H9 (cell line): ENCODE results near the gene BPIFB2. TPM values are rescaled to one million over a fixed set of nuclear protein-coding genes. Genes with fewer than 3 reads are reported as not detected.

Experiments
- DNase-seq: peaks from one replicate; pipeline ENCODE4 v3.0.0-alpha.2; 2017
- H2AFZ ChIP-seq: one replicate; pipeline ENCODE4 v1.6.1; 2013; ENCODE audit warnings: mild to moderate bottlenecking, low read length, control low read depth, moderate library complexity
- H2AK5ac ChIP-seq: 2 replicates; pipeline ENCODE4 v1.6.1; 2013; ENCODE audit warnings: low read length, control low read depth, mixed read lengths; ENCODE audit not compliant: insufficient read length
- H2BK120ac ChIP-seq: one replicate; pipeline ENCODE4 v1.6.1; 2013; ENCODE audit warnings: low read depth, mild to moderate bottlenecking, low read length, control low read depth, inconsistent platforms; ENCODE audit not compliant: poor library complexity, severe bottlenecking
- H2BK12ac ChIP-seq: 2 replicates; pipeline ENCODE4 v1.6.1; 2013; ENCODE audit warnings: low read length, control low read depth, mixed read lengths, low read depth; ENCODE audit not compliant: insufficient read length
- H2BK15ac ChIP-seq: 2 replicates; pipeline ENCODE4 v1.6.1; 2013; ENCODE audit warnings: low read depth, low read length, control low read depth
- H2BK20ac ChIP-seq: one replicate; pipeline ENCODE4 v1.6.1; 2013; ENCODE audit warnings: low read depth, mild to moderate bottlenecking, low read length, control low read depth, inconsistent platforms; ENCODE audit not compliant: poor library complexity, severe bottlenecking
- H2BK5ac ChIP-seq: 2 replicates; pipeline ENCODE4 v1.6.1; 2013; ENCODE audit warnings: low read length, control low read depth, mixed read lengths; ENCODE audit not compliant: insufficient read length
- H3K14ac ChIP-seq: 2 replicates; pipeline ENCODE4 v1.6.1; 2013; ENCODE audit warnings: low read length, control low read depth; ENCODE audit not compliant: insufficient read depth
- H3K18ac ChIP-seq: 2 replicates; pipeline ENCODE4 v1.6.1; 2013; ENCODE audit warnings: low read depth, mild to moderate bottlenecking, mixed read lengths, low read length, control low read depth; ENCODE audit not compliant: insufficient read length
- H3K23ac ChIP-seq: 2 replicates; pipeline ENCODE4 v1.6.1; 2013; ENCODE audit warnings: low read length, control low read depth, mixed read lengths, low read depth; ENCODE audit not compliant: insufficient read length
- H3K23me2 ChIP-seq: 2 replicates; pipeline ENCODE4 v1.6.1; 2013; ENCODE audit warnings: low read depth, mild to moderate bottlenecking, mixed read lengths, low read length, control low read depth; ENCODE audit not compliant: insufficient read length, poor library complexity, severe bottlenecking
- H3K27ac ChIP-seq: 2 replicates; pipeline ENCODE4 v1.5.1; 2013; ENCODE audit warnings: low read length, control low read depth, mixed read lengths, low read depth; ENCODE audit not compliant: insufficient read length
- H3K27me3 ChIP-seq: 2 replicates; pipeline ENCODE4 v1.6.1; 2013; ENCODE audit warnings: low read length, control low read depth, inconsistent platforms; ENCODE audit not compliant: insufficient read depth
- H3K4ac ChIP-seq: 2 replicates; pipeline ENCODE4 v1.6.1; 2013; ENCODE audit warnings: low read depth, mild to moderate bottlenecking, control low read depth, inconsistent platforms, low read length, moderate library complexity
- H3K4me1 ChIP-seq: 2 replicates; pipeline ENCODE4 v1.6.1; 2013; ENCODE audit warnings: low read length, control low read depth, inconsistent platforms; ENCODE audit not compliant: insufficient read depth
- H3K4me2 ChIP-seq: 2 replicates; pipeline ENCODE4 v1.6.1; 2013; ENCODE audit warnings: low read length, control low read depth, mixed read lengths; ENCODE audit not compliant: insufficient read length, insufficient read depth
- H3K56ac ChIP-seq: 2 replicates; pipeline ENCODE4 v1.6.1; 2013; ENCODE audit warnings: low read depth, mild to moderate bottlenecking, mixed read lengths, low read length, control low read depth; ENCODE audit not compliant: insufficient read length
- H3K79me1 ChIP-seq: 2 replicates; pipeline ENCODE4 v1.6.1; 2013; ENCODE audit warnings: low read depth, mild to moderate bottlenecking, moderate library complexity, low read length, control low read depth, inconsistent platforms; ENCODE audit not compliant: insufficient read depth, poor library complexity, severe bottlenecking
- H3K79me2 ChIP-seq: 2 replicates; pipeline ENCODE4 v1.6.1; 2013; ENCODE audit warnings: low read length, control low read depth, inconsistent platforms; ENCODE audit not compliant: insufficient read depth
- H3K9ac ChIP-seq: 2 replicates; pipeline ENCODE4 v1.6.1; 2013; ENCODE audit warnings: low read length, control low read depth, mixed read lengths; ENCODE audit not compliant: insufficient read length; ENCODE audit errors: extremely low read depth
- H3K9me3 ChIP-seq: one replicate; pipeline ENCODE4 v1.6.1; 2013; ENCODE audit warnings: low read depth, low read length, inconsistent platforms; ENCODE audit not compliant: control insufficient read depth
- H3T11ph ChIP-seq: one replicate; pipeline ENCODE4 v1.6.1; 2013; ENCODE audit warnings: mild to moderate bottlenecking, low read length, control low read depth, inconsistent platforms
- H4K20me1 ChIP-seq: one replicate; pipeline ENCODE4 v1.6.1; 2013; ENCODE audit not compliant: control insufficient read depth, insufficient read length, insufficient read depth
- H4K5ac ChIP-seq: 2 replicates; pipeline ENCODE4 v1.6.1; 2013; ENCODE audit warnings: low read depth, mild to moderate bottlenecking, mixed read lengths, low read length, control low read depth; ENCODE audit not compliant: insufficient read length
- H4K8ac ChIP-seq: replicated peaks from 2 replicates; pipeline ENCODE4 v1.6.1; 2013; ENCODE audit warnings: low read length, control low read depth, mixed read lengths, low read depth; ENCODE audit not compliant: insufficient read length
- H4K91ac ChIP-seq: 2 replicates; pipeline ENCODE4 v1.6.1; 2013; ENCODE audit warnings: low read depth, mild to moderate bottlenecking, moderate library complexity, mixed read lengths, low read length, control low read depth; ENCODE audit not compliant: insufficient read length
- H3K27ac Mint-ChIP-seq, 3 experiments: 2 replicates in 2 of 3; 3 replicates in 1 of 3; pipeline ENCODE4 v1.8.0; 2020 to 2021; ENCODE audit warnings: mixed read lengths in 3 of 3, mild to moderate bottlenecking in 1 of 3, moderate library complexity in 1 of 3
- H3K27me3 Mint-ChIP-seq: 2 replicates; pipeline ENCODE4 v1.8.0; 2021; ENCODE audit warnings: low read depth, mild to moderate bottlenecking, moderate library complexity, mixed read lengths
- H3K36me3 Mint-ChIP-seq, 3 experiments: 2 replicates in 2 of 3; 3 replicates in 1 of 3; pipeline ENCODE4 v1.8.0; 2020 to 2021; ENCODE audit warnings: low read depth in 3 of 3, mixed read lengths in 3 of 3; ENCODE audit not compliant: insufficient read depth in 1 of 3
- H3K4me1 Mint-ChIP-seq, 2 experiments: 2 replicates each; pipeline ENCODE4 v1.8.0; 2020; ENCODE audit warnings: mixed read lengths in 2 of 2
- H3K4me3 Mint-ChIP-seq, 2 experiments: 2 replicates in 1 of 2; 3 replicates in 1 of 2; pipeline ENCODE4 v1.8.0; 2020 to 2021; ENCODE audit warnings: mild to moderate bottlenecking in 2 of 2, mixed read lengths in 2 of 2, moderate library complexity in 1 of 2
- H3K9me3 Mint-ChIP-seq, 2 experiments: 2 replicates in 1 of 2; 3 replicates in 1 of 2; pipeline ENCODE4 v1.8.0; 2020; ENCODE audit warnings: mild to moderate bottlenecking in 2 of 2, mixed read lengths in 2 of 2, moderate library complexity in 1 of 2
- CTCF ChIP-seq: fragments of 200-600 bp; sonication (generic); conservative IDR thresholded peaks from 3 replicates; pipeline ENCODE4 v1.8.0; 2021; ENCODE audit warnings: antibody characterized with exemption, mild to moderate bottlenecking
- WGBS: extraction: QIAGEN DNeasy Blood & Tissue Kit; methylation state at CpG from one replicate; pipeline ENCODE4 v1.1.7; 2013; ENCODE audit warnings: missing lambda C conversion rate, low lambda C conversion rate, mixed read lengths; ENCODE audit not compliant: insufficient read length; ENCODE audit errors: extremely low coverage; 5-methylcytosine and 5-hydroxymethylcytosine counted together
- total RNA-seq: library from RNA; stranded (reverse); gene quantifications from 2 replicates; pipeline ENCODE4 v1.2.1, GENCODE V29; 2021

Gene BPIFB2
- total RNA-seq, 1 experiment from 2014 or later = not detected

GRCh38 chr20:33010674-33011449, 3.4 kb downstream of the BPIFB2 start:
- no peak overlapping the region for H3K18ac ChIP-seq
- WGBS = no CpG with 5 or more reads among the region's 8 CpGs
- H3T11ph ChIP-seq = no peak overlapping the region
- no peaks in the 10 kb centered on the region for H3K9me3 Mint-ChIP-seq
- H2AFZ ChIP-seq = no peak overlapping the region
- H3K23ac ChIP-seq = no peak overlapping the region
- DNase-seq = no peak
- no peaks in the 10 kb centered on the region for H3K4me1 ChIP-seq
- no peak overlapping the region for H2BK5ac ChIP-seq
- no peak overlapping the region for H3K56ac ChIP-seq
- H3K4me1 Mint-ChIP-seq = peaks cover 20 to 23% of the 10 kb centered on the region in 2 experiments
- no peak overlapping the region for H4K8ac ChIP-seq
- no peak overlapping the region for H2BK15ac ChIP-seq
- no peak overlapping the region for H2BK20ac ChIP-seq
- H3K9me3 ChIP-seq = no peaks in the 10 kb centered on the region
- no peaks in the 10 kb centered on the region for H3K23me2 ChIP-seq
- no peak for TF ChIP-seq CTCF
- no peak overlapping the region for H3K4ac ChIP-seq
- H3K27ac Mint-ChIP-seq = no peak overlapping the region
- no peaks in the 10 kb centered on the region for H3K36me3 Mint-ChIP-seq
- no peak overlapping the region for H3K4me2 ChIP-seq
- no peak overlapping the region for H2BK12ac ChIP-seq
- no peak overlapping the region for H3K14ac ChIP-seq
- H3K79me2 ChIP-seq = no peaks in the 10 kb centered on the region
- peaks cover 10% of the 10 kb centered on the region for H3K27me3 Mint-ChIP-seq
- H3K27me3 ChIP-seq = no peaks in the 10 kb centered on the region
- H2BK120ac ChIP-seq = no peak overlapping the region
- no peak overlapping the region for H4K5ac ChIP-seq
- H3K4me3 Mint-ChIP-seq = no peak overlapping the region
- no peak overlapping the region for H3K9ac ChIP-seq
- no peak overlapping the region for H4K91ac ChIP-seq
- no peak overlapping the region for H2AK5ac ChIP-seq
- no peak overlapping the region for H3K27ac ChIP-seq
- H3K79me1 ChIP-seq = no peaks in the 10 kb centered on the region
- no peaks in the 10 kb centered on the region for H4K20me1 ChIP-seq
